ENCODE results near the gene PHETA1. TPM values are rescaled to one million over a fixed set of nuclear protein-coding genes. Genes with fewer than 3 reads are reported as not detected.

Gene PHETA1
- polyA plus RNA-seq, 1 experiment = 5.3 TPM

- ChIA-PET POLR2A (no interaction called here), CTCF (interaction anchor here (0.6 to 1.4 kb wide), 6 partner anchors 9 to 1994 kb away, joined by 3 to 5 read pairs (median 3); no protein-coding TSS in a partner anchor)
- H3K27me3 ChIP-seq (ENCODE audit: control insufficient read depth, insufficient read depth, low read length) = no peaks in the 10 kb centered on the region
- no peak for DNase-seq (ENCODE audit: low read depth)
- H3K36me3 ChIP-seq (ENCODE audit: control insufficient read depth, insufficient read depth, low read length) = no peaks in the 10 kb centered on the region
- no peak overlapping the region for H3K4me3 ChIP-seq (ENCODE audit: low read depth, low read length)
- TF ChIP-seq CTCF (IDR thresholded peaks at IDR 0.05; ENCODE audit: insufficient read depth, low read depth, low read length) = no peak
These were observed 46.3 kb downstream of the PHETA1 start for GRCh38 chr12:111322336-111323250.

- ChIA-PET POLR2A (no interaction called here), CTCF (interaction anchor here (1.4 kb wide), 1 partner anchor 425 kb away, joined by 3 read pairs; no protein-coding TSS in a partner anchor)
- Histone ChIP-seq H3K27me3 (ENCODE audit: control insufficient read depth, insufficient read depth, low read length) (no peaks in the 10 kb centered on the region), H3K4me3 (ENCODE audit: low read depth, low read length) (no peak overlapping the region), H3K36me3 (ENCODE audit: control insufficient read depth, insufficient read depth, low read length) (no peaks in the 10 kb centered on the region)
- no peak for DNase-seq (ENCODE audit: low read depth)
- TF ChIP-seq CTCF (IDR thresholded peaks at IDR 0.05; ENCODE audit: insufficient read depth, low read depth, low read length) = no peak
These were observed 47.6 kb downstream of the PHETA1 start for GRCh38 chr12:111321317-111321716.

- DNase-seq (ENCODE audit: low read depth) = no peak
- no peaks in the 10 kb centered on the region for H3K36me3 ChIP-seq (ENCODE audit: control insufficient read depth, insufficient read depth, low read length)
- no peak for TF ChIP-seq CTCF (IDR thresholded peaks at IDR 0.05; ENCODE audit: insufficient read depth, low read depth, low read length)
- CTCF ChIA-PET = no interaction called here
- no peaks in the 10 kb centered on the region for H3K27me3 ChIP-seq (ENCODE audit: control insufficient read depth, insufficient read depth, low read length)
- POLR2A ChIA-PET = no interaction called here
- no peak overlapping the region for H3K4me3 ChIP-seq (ENCODE audit: low read depth, low read length)
These were observed 48.4 kb downstream of the PHETA1 start for GRCh38 chr12:111320258-111321050.

- no peaks in the 10 kb centered on the region for H3K36me3 ChIP-seq (ENCODE audit: control insufficient read depth, insufficient read depth, low read length)
- H3K27me3 ChIP-seq (ENCODE audit: control insufficient read depth, insufficient read depth, low read length) = no peaks in the 10 kb centered on the region
- ChIA-PET CTCF (no interaction called here), POLR2A (no interaction called here)
- no peak for DNase-seq (ENCODE audit: low read depth)
- H3K4me3 ChIP-seq (ENCODE audit: low read depth, low read length) = no peak overlapping the region
- TF ChIP-seq CTCF (IDR thresholded peaks at IDR 0.05; ENCODE audit: insufficient read depth, low read depth, low read length) = no peak
These were observed 49.2 kb downstream of the PHETA1 start for GRCh38 chr12:111319600-111320257.

DNA sequence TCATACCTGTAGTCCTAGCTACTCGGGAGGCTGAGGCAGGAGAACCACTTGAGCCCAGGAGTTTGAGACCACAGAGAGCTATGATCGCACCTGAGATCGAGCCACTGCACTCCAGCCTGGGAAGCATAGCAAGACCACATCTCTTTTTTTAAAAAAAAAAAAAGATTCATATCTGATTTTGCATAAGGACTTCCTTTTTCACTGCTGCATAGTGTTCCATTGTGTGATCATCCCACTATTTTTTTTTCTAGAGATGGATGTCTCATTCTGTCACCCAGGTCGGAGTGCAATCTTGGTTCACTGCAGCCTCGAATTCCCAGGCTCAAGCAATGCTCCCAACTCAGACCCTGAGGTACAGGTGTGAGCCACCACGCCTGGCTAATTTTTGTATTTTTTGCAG lies 50.4 kb downstream of the PHETA1 start:
- H3K27me3 ChIP-seq (ENCODE audit: control insufficient read depth, insufficient read depth, low read length) = no peaks in the 10 kb centered on the region
- ChIA-PET POLR2A (no interaction called here), CTCF (no interaction called here)
- no peak for DNase-seq (ENCODE audit: low read depth)
- H3K36me3 ChIP-seq (ENCODE audit: control insufficient read depth, insufficient read depth, low read length) = no peaks in the 10 kb centered on the region
- TF ChIP-seq CTCF (IDR thresholded peaks at IDR 0.05; ENCODE audit: insufficient read depth, low read depth, low read length) = no peak
- no peak overlapping the region for H3K4me3 ChIP-seq (ENCODE audit: low read depth, low read length)
